HG03103 (cell line): ENCODE data around the gene LSAMP.

Experiments used
- ATAC-seq: cut with Tn5 transposase; IDR thresholded peaks from one replicate; pipeline ENCODE4 v1.9.1; 2021; ENCODE audit warnings: low read depth; ENCODE audit not compliant: unreplicated experiment

The LSAMP gene

DNA sequence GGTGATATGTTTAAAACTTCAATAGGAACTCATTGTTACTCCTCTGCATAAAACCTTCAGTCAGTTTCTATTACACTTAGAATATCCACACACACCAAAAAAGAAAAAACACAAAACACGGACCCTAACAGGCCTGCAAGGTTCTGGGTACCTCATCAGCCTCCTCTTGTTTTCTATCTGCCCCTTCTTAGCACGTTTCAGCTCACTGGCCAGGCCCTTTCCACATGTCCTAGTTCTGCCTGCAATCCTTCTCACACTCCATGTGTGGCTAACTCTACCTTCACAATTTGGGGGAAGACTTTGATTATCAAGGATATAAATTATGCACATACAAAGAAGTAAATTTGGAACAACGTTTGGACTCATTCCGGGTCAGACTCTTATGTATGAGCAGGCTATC lies 376.3 kb downstream of the LSAMP start:
- ATAC-seq, result no peak

DNA sequence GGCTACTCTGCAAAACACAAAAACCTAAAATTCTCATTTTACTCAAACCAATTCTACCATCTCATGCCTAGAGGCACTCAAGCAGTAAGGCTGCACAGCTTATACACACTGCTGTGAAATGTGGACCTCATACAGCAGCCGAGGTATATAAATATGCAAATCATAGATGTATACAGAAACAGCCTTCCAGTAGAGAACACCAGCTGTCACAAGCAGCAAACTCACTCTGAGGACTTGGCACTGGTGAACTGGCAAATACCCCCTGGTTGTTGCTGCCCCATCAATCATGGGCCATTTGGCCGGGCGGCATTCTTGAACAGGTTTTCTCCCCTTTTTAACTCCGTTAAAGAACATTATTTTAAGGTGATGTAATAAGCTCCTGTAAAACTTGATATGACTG lies 378.0 kb downstream of the LSAMP start:
- peak; percentile 99 for ATAC-seq

DNA sequence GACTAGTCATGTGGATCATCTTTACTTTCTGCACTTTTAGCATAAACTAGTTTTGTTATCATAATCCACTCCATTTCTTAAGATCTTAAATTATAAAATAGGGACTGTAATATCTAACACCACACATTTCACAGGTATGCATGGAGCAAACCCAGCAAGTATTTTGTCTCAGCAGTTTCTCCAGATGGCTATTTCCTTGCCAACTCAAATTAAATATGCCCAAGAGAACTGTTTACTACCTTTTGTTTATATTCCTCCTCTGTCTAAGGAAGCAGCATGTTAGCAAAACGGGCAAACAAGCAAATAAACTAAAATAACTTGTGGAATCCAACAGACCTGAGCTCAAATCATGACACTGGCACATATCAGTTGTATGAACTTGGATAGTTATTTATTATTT lies 379.8 kb downstream of the LSAMP start:
- no peak for ATAC-seq

DNA sequence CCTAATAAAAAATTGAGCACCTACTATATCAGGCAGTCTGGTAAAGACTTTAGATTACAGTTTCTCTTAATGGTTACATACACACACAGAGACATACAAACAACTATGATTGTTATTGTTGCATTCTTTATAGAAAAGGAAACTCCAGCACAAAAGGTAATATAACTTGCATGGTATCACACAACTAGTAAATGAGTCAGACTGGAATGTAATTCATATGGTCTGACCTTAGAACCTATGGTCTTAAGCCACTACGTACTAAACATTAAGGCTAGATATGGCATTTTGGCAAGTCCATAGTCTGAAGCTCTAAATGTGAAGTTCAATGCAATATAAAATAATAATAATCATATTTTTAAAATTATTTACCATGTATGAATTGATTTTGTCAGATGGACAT lies 380.6 kb downstream of the LSAMP start:
- ATAC-seq, result no peak

DNA sequence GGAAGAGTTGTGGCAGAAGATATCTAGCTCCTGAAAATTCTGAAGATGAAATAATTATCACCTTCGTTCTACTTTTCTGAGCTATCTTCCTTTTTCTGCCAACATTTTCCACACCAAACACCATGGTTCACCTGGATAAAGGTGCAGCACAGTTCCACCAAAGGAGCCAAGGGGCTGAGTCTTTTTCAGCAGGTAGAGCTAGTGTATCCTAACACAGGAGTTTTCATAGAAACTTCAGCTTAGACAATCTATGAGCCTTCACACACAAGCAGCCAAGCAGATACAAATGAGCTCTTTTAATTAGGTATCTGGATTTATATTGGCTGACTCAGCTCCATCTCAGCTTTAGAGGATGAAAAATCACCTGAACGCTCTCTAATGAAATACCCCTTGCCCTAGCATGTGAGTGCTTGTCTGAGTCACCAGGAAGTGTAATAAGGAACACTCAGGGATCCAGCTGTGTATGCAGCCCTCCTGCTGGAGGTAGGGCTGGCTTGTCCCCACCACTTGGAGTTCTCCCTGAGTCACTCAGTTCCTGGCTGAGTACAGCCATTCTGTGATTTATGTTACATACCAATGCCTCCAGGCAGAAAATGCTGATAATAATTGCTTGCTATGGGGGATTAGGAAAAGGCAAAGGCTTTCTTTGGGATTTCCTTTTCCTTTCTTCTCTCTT lies 385.7 kb downstream of the LSAMP start:
- no peak for ATAC-seq

DNA sequence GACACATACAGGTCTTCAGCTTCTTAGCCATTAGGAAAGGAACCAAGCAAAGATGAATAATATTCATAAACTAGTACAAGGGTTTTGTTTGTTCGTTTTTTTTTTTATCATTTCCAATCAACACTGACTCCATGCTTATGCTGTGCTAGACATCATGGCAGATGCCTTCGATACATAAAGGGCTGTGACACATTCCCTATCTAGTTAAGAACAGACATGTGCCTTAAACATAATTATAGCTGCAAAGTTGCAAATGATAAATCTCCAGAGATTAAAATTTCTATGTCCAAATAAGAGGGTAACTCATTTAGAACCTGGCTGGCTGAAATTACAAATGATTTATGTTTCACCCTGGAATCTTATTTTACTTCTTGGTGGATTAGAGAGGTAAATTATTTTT lies 386.4 kb downstream of the LSAMP start:
- ATAC-seq, result no peak

DNA sequence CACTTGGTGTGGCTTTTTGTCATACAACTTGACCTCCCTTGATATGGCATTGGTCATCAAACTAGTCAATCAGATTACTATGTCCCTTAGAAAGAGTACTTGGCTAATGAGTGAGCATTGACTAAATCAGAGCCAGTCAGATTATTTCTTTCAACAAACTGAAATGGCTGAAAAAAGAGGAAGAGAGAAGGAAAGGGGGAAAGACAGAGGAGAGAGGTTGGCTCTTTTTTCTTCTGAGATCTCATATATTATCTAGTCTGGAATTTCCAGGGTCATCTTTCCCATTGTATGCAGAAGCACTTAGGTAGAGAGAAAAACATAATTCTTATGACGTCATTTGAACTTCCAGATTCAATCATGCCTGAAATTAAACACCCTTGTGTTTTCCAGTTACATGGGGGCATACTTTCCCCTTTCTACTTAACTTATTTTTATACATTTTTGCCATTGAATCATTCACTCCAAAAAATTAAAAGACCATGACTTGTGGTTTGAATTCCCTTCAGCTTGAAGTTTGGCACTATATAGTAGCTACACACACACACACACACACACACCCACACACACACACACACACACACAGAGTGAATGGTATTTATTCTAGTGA lies 387.8 kb downstream of the LSAMP start:
- no peak for ATAC-seq

DNA sequence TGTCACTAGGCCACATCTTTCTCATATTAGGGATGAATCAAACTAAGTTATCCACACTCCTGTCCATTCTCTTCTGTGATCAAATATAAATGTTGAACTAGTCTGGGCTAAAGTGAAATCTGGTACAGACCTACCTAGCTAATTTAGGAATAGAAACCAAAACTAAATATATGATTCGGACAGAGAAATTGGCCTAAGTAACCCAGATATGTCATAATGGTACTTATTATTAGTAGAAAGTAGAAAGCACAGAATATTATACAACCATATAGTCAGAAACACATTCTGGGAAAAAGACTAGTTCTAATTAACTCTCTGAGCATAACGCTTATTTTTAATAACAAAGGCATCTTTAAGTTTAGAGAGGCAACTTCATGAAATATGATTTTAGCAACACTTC lies 389.0 kb downstream of the LSAMP start:
- ATAC-seq, result peak; percentile 74

DNA sequence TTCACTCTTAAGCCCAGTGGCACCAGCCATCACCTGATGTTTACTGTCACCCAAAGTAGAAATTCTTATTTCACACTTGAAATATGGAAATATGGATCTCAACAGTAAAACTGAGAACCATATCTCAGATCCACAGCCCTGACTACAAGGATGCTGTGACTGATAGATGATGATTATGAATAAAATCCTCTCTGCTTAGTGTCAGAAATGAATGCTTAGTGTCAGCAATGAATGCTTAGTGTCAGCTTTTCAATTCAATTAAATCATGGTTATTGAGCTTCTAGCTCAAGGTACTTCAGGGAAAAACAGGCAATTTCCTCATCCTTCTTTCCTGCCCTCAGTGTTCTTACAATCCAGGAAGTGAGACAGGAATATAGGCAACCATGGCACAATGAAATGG lies 392.3 kb downstream of the LSAMP start:
- ATAC-seq, result no peak

DNA sequence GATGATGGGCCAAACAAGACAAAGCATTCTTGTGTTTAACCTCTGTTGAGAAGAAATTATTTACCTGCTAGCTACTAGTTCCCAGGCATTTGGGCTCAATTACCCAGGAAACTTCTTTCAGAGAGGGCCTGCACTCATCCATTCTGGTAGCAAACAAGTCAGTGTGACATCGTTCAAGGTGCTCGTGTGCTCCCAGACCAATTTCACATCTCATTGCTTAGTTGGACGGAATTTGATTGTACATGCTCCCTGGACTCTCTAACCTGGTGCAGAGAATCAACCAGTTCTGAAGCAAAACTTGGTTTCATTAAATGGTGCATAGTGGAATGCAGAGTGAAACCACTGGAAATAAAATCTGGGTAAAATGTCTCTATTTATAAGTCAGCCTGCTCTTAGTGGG lies 392.7 kb downstream of the LSAMP start:
- ATAC-seq, result no peak

DNA sequence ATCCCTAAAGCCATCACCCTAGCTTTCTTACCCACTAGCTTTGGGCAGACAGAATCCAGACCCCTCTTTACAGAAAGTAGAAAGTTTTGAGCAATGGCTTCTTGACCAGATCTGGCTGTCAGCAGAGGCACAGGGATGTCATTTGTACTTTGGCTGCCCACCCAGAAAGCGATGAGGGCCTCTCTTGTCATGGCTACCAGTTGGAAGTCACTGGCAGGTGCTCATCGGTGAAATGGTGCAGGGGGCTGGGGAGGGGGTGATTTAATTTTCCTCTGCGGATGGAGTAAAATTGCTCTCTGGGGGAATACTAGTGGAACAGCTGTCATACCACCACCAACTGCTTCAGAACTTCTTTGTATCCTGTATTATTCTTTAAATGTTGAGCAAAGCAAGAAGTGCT lies 393.7 kb downstream of the LSAMP start:
- ATAC-seq, result no peak

DNA sequence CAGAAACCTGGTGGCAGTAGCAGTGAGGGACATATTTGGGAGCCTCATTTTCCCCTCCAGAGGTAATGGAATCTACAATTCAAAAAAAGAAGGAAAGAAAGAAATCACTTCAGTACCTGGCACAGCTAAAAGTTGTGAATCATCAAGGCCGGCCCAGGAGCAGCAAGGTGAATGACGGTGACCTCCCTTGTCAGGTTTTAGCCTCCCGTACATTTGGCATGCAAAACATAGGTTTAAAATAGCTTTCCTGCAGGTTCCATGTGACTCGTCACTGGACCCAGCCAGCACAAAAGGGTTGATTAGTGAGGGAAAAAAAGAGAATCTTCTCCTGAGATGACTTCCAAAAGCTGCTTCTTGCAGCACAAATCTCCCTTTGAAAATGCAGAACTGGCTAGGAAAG lies 394.2 kb downstream of the LSAMP start:
- peak; percentile 86 for ATAC-seq

DNA sequence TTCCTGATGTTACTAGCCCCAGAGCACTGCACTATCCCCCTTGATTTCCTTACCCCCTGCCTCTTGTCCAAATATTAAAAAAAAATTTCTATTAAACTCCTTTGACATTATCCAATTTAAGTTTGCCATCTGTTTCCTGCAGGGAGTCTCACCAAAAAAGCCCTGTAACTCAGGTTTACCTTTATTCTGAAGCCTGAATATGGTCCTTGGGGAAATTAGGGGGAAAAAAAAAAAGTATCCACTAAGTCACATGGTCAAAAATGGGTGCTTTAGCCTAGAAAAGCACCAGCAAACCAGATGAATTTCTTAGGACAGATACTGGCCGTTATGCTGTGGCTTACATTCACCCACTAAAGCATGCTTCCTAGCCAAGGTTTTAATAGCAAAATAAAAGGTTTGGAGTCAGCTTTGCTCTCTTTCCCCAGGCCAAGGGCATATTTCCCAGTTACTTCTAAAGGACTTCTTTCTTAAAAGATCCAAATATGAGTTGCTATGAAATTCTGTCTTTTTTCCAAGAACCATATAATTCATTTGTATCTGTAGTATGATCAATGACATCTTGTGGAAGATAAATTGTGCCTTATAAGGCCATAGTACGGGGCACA lies 394.9 kb downstream of the LSAMP start:
- ATAC-seq, result no peak

DNA sequence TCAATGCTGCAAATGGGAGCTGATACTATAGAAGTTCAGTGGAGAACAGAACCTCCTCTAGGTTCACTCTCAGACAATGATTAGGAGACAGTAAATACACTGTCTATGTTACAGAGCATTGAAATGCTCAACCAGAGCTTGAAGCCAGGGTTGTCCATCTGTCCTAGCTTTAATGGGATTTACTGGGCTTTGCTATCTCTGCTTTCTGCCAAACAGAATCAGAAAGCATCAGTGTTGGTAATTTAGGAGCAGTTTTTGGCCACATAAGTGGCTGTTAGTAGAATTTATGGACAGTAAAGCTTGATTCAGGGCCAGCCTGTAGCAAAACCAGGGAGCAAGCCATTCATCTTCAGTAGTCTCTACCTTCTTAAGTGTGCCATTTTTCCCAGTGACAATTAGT lies 396.3 kb downstream of the LSAMP start:
- ATAC-seq, result no peak

DNA sequence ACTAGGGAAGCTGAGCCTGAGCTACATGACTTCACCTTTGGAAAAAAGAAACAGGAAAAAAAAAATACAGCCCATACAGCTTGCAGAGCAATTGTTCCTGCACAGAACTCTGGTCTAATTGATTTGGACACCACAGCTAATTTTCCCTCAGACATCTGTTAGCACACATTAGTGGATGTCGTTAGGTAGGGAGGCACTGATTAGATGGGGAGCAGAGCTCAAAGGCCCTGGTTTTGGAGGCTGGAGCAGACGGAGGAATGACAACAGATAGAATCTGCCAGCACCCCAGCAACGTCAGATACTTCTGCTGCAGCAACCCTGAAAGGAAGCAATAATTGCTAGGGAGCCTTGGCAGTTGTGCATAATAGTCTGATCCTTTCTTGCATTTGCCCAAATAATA lies 398.9 kb downstream of the LSAMP start:
- no peak for ATAC-seq

DNA sequence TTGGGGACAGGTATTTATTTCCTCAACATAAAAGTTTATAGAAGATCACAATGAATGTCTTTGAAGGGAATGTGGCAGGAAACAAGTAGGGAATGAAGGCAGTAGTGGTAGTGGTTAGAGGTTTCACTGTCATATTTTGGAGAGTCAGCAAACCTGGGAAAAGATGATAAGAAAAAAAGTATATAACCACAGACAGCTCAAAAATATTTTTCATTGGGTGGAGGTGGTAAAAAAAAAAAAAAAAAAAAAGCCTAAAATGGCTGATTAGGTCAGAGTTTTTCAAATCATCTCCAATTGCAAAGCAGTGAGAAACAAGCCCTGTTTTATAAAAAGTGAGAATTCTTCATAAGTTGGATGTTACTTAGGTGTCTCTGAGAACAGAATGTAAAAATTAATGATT lies 400.0 kb downstream of the LSAMP start:
- ATAC-seq, result no peak

DNA sequence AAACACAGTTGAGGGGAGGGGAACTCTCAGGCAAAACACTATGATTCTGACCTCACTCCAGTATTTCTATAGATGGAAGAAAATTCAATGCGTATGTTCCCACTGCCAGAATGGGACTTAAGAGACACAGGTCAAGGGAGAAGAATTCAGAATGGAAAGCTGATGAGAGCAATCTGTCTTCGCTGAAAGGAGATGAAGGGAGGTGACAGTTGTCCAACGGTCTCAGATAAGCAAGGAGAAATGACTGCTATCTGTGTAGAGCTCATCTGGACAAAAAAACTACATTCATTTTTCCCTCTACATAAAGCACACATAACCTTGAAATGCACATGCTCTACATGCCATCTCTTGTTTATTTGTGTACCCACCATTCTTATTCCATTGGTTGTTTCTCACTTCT lies 405.1 kb downstream of the LSAMP start:
- no peak for ATAC-seq

DNA sequence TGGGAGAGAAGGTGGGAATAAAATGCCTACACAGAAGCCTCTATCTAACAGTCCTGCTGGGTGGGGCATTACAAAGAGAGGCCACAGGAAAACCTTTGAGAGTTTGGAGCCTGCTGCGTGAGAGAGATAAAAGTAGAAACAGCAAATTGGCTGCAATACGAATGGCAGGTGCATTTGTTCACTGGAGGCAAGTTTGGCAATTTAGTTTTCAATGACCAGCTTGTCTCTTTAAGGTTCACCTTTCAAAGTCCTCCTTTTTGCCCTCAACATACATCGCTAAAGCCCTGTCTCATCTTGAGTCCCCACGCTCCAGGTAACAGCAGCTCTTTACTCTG lies 405.7 kb downstream of the LSAMP start:
- no peak for ATAC-seq

DNA sequence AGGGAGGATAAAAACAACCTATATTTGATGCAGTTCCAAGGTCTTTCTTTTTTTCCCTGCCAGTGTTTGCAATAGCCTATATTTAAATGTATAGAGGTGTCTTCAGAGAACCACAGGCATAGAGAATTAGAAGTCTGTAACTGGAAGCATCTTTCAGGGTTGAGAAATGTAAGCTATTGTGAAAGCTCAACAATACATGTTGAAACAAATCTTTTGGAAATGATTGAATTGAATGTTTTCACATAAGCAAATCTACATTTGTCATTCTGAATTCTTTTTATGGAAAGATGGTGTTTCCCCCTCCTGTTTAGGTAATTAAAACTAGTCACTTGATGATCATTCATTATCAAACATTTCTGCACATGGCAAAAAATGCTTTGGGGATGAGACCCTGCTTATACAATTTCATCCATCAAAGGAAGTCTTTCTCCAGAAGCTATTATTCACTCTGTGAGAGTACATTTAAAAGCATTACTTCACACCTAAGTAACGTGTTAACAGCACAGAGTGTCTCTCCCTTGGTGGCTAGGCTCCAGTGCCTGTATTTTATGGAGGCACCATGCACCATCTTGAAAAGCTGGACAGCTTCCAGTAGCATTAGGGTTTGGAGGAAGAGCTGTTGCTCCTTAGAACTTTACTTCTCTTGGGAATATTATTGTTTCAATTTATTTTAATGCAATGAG lies 406.2 kb downstream of the LSAMP start:
- ATAC-seq, result no peak

DNA sequence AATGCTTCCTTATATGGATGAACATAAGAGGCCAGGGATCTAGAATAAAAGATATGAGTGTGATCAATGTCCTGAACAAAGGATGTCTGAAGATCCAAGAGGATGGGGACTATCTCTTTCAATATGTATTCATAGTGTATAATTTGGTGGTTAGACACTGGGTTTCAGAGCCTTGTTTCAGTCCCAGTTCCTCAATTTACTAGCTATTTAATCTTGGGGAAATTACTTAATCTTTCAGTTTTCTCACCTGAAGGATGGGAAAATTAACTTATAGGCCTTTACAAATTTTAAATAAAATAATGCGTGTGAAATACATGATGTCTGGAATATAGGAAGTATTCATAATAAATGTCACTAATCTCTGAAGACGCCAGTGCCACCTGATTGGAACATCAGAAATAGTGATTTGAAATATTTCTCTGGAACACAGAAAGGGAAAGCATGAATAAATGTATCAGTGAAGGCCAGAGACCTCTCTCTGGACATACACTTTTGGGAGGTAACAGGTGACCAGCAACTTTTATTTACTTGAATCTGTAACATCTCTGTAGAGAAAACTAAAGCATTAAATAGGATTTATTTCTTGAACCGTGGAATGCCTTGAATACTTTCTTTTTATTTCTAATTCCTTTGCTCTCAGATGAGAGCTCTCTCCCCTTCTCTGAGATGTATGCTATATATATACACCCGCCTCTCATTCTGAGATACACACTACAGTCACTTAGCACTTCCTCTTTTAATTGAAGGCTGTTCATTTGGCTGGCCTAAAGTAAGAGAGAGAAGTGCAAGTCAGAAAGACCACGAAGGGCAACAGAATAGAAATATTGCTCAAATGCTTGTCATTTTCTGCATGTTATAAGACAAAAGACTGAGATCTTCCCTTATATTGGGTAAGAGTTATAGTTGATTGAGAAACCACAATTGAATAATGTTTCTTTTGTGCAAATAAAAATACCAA lies 407.1 kb downstream of the LSAMP start:
- peak; percentile 97 for ATAC-seq

DNA sequence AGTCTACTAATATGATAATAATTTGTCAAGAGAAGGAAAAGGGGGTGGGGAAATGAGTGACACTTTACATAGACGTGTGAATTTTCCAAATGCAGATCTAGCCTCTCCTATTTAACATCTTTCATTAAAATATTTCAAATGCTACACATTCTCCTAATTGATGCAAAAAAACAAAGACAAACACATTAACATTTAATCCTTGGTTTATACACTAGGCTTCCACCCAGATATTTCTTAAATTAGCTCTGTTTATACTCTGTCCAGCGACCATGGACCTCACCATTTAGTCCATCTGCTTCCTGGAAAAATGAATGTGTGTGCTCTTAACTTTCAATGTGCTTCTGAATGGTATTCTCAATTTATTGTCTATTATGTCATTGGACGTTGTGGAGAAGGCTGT lies 409.9 kb downstream of the LSAMP start:
- no peak for ATAC-seq
